ENCODE data around the gene VWF. TPM values are rescaled to one million over a fixed set of nuclear protein-coding genes. Genes with fewer than 3 reads are reported as not detected.
"Not testable (repeated sequence)": the region's sequence is repeated elsewhere in the genome, so short reads cannot be mapped to it uniquely, and the experiment has no call there.

The VWF gene
- total RNA-seq, 4 donors from 2014 or later, result 21.1 to 92.5 (median 49.7) TPM

- no peaks in the 10 kb centered on the region for H3K9me3 ChIP-seq
Measured at GRCh38 chr12:6166808-6167207, 42.3 kb upstream of the VWF start.

GRCh38 chr12:6165395-6165794, 40.9 kb upstream of the VWF start:
- Histone ChIP-seq H3K4me1 (peaks cover 6 to 20% (median 18%) of the 10 kb centered on the region in 3 donors), H3K27me3 (no peaks in the 10 kb centered on the region), H3K9me3 (no peaks in the 10 kb centered on the region), H3K4me3 (no peak overlapping the region), H3K27ac (no peak overlapping the region), H3K36me3 (no peaks in the 10 kb centered on the region)
- DNase-seq, result no peak
- 65 to 75% methylated on average over 1 to 2 of the region's 2 CpGs for WGBS, 2 donors
- TF ChIP-seq POLR2A (IDR thresholded peaks at IDR 0.05) (no peak), CTCF (IDR thresholded peaks at IDR 0.05) (no peak)
- intact Hi-C loops (cut with DNase I), result no loop called here

More at GRCh38 chr12:6166808-6167207, 42.3 kb upstream of the VWF start:
- Histone ChIP-seq H3K4me3 (no peak overlapping the region), H3K36me3 (no peaks in the 10 kb centered on the region), H3K27me3 (no peaks in the 10 kb centered on the region), H3K4me1 (peaks cover 6 to 20% (median 18%) of the 10 kb centered on the region in 3 donors), H3K27ac (peak overlapping the region; percentile 44 to 91 (median 68))
- intact Hi-C loops (cut with DNase I), result no loop called here
- WGBS, 2 donors, result 90 to 91% methylated on average over 4 to 6 of the region's 6 CpGs
- TF ChIP-seq CTCF (IDR thresholded peaks at IDR 0.05) (no peak), POLR2A (IDR thresholded peaks at IDR 0.05) (no peak)
- DNase-seq, result no peak

- H3K36me3 ChIP-seq, result no peaks in the 10 kb centered on the region
- no peaks in the 10 kb centered on the region for H3K27me3 ChIP-seq
- TF ChIP-seq POLR2A (IDR thresholded peaks at IDR 0.05), result no peak
- no peak for TF ChIP-seq CTCF (IDR thresholded peaks at IDR 0.05)
- peaks cover 6 to 22% (median 18%) of the 10 kb centered on the region in 3 donors for H3K4me1 ChIP-seq
- 82 to 91% methylated on average over 4 to 6 of the region's 8 CpGs for WGBS, 2 donors
- no peak overlapping the region for H3K27ac ChIP-seq
- no peaks in the 10 kb centered on the region for H3K9me3 ChIP-seq
- DNase-seq, result no peak
- intact Hi-C loops (cut with DNase I), result no loop called here
- no peak overlapping the region for H3K4me3 ChIP-seq
Measured at GRCh38 chr12:6163416-6164060, 39.1 kb upstream of the VWF start.

- H3K36me3 ChIP-seq, result no peaks in the 10 kb centered on the region
- no peaks in the 10 kb centered on the region for H3K27me3 ChIP-seq
- no peak for TF ChIP-seq CTCF (IDR thresholded peaks at IDR 0.05)
- TF ChIP-seq POLR2A (IDR thresholded peaks at IDR 0.05), result no peak
- intact Hi-C loops (cut with DNase I), result no loop called here
- no peaks in the 10 kb centered on the region for H3K9me3 ChIP-seq
- peaks cover 0 to 7% (median 0%) of the 10 kb centered on the region in 3 donors for H3K4me1 ChIP-seq
- no peak overlapping the region for H3K4me3 ChIP-seq
- DNase-seq, result no peak
- no peak overlapping the region for H3K27ac ChIP-seq
- 60 to 67% methylated on average over 9 of the region's 16 CpGs for WGBS, 2 donors
Measured at GRCh38 chr12:6161124-6161882, 36.8 kb upstream of the VWF start.

GRCh38 chr12:6160049-6160649, 35.7 kb upstream of the VWF start:
- H3K36me3 ChIP-seq; H3K9me3 ChIP-seq; H3K4me3 ChIP-seq; DNase-seq; H3K4me1 ChIP-seq; intact Hi-C loops (cut with DNase I); H3K27ac ChIP-seq; H3K27me3 ChIP-seq: not testable (repeated sequence)
- WGBS, 2 donors, result 86 to 92% methylated on average over 14 to 17 of the region's 19 CpGs

- H3K36me3 ChIP-seq; H3K27me3 ChIP-seq; DNase-seq; intact Hi-C loops (cut with DNase I); H3K4me1 ChIP-seq; H3K4me3 ChIP-seq; H3K9me3 ChIP-seq; H3K27ac ChIP-seq: not testable (repeated sequence)
- 92 to 95% methylated on average over 6 to 21 of the region's 50 CpGs for WGBS, 2 donors
Measured at GRCh38 chr12:6159166-6160011, 34.9 kb upstream of the VWF start.
